Activated CD4-positive, alpha-beta T cell treated with anti-CD3 and anti-CD28 coated beads, Interleukin-2, amount 50 U/mL, for 1 hour (primary cell): Measurements from ENCODE around the gene AIPL1.
"Not testable (repeated sequence)": the region's sequence is repeated elsewhere in the genome, so short reads cannot be mapped to it uniquely, and the experiment has no call there.

ENCODE experiments used
- DNase-seq: peaks from one replicate; pipeline ENCODE4 v3.0.0-alpha.2; 2020

The AIPL1 gene, protein sequence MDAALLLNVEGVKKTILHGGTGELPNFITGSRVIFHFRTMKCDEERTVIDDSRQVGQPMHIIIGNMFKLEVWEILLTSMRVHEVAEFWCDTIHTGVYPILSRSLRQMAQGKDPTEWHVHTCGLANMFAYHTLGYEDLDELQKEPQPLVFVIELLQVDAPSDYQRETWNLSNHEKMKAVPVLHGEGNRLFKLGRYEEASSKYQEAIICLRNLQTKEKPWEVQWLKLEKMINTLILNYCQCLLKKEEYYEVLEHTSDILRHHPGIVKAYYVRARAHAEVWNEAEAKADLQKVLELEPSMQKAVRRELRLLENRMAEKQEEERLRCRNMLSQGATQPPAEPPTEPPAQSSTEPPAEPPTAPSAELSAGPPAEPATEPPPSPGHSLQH

DNA sequence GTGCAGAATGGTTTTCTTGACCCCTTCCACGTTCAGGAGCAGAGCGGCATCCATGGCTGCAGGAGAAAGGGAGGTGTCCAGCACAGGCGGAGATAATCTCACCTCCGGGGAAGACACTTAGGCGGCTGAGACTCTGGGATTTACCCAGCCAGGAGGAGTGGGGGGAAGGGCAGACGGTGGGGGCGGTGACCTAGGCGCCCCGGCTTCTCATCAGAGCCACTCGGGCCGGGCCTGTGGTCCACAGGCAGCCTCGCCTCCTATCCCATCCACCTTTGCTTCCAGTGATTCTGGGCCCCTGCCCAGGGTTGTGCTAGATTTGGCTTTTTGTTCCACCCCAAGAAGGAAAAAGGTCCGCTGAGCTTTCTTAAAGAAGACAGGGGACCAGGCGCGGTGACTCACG lies at the start of gene AIPL1:
AIPL1 (minus strand) TSS at position 71 of the 400 bp plus-strand sequence; CDS start at position 54, 17 bp downstream.
- no peak for DNase-seq

DNA sequence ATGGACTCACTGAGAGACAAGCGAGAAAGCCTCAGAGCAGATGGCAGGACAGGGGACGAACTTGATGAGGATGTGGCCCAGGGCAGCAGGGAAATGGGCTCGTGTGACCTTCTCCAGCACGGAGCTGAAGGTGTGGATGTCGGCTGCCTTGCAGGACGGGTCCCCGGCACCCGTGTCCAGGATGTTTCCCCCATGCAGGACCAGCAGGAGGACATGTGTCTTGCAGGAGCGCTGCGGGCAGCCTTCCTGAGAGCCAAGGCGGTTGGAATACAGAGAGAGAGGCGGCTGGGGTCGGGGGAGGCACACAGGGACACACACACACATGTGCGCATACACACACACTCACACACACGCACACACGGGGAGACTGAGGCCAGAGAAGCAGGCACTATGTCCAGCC lies 48.6 kb upstream of the AIPL1 start:
- no peak for DNase-seq

DNA sequence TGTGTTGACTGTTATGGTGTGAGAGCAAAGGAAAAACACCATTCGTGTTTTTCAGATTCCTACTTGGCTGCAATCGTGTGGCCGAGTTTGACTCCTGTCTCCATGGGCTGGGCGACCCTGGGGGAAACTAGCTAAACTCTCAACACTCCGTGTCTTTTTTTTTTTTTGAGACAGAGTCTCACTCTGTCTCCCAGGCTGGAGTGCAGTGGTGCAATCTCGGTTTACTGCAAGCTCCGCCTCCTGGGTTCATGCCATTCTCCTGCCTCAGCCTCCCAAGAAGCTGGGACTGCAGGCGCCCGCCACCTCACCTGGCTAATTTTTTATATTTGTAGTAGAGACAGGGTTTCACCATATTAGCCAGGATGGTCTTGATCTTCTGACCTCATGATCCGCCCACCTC lies 47.9 kb upstream of the AIPL1 start:
- not testable (repeated sequence) for DNase-seq

DNA sequence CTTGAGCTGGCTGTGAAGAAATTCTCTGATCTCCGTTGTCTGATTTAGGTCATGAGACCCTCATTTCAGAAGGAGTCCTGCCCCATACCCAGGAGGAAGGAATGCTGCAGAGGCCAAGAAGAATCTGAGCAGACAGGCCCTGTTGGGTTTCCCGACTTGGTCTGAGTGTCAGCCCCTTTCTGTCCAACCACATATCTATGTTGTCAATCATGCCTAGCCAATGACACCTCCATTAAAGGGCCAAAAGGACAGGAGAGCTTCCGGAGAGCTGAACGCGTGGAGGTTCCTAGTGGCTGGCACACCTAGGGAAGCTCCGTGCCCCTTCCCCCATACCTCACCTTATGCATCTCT lies 47.2 kb upstream of the AIPL1 start:
- DNase-seq = no peak

DNA sequence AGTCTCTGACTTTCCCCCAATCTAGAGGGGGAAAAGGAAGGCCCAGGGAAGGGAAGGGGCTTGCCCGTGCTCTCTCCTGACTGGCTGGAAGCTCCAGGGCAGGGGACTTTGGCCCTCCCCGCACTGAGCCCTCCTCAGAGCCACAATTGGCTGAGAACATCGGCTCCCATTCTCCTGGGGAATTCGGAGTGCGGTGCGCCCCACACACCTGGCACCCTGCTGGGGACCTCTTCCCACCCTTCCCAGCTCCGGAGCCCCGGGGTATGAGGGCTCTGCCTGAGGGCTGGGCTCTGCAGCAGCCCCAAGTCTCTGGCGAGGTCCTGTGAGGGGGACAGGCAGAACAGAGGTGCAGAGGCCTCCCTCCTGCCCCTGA lies 45.4 kb upstream of the AIPL1 start:
- no peak for DNase-seq

DNA sequence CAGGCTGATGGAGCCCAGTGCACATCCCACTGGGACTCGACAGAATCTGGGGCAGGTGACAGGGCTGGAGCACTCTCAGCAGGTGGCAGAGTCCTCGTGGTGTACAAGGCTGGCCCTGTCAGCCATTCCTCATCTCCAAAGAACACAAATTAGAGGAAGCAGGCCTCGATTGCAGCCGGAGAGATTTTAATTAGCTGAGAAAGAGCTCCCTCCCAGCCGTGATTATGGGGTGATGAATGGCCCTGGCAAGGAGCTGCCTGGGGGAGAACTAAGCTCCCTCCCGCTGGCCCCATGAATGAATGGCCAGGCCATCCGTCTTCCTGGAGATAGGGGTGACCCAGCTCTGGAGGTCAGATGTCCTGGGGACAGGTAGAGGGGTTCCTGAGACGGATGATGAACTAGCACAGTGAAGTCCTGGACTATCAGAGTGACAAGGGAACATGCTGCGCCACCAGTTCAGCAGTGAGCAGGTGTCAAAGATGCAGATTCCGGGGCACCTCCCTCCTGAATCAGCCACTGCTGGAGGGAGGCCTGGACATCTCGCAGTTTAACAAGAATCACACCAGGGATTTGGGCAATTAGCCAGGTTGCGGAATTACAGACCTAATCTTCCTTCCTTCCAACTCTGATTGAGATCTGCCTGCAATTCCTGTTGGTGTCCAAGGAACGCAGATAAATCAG lies 44.8 kb upstream of the AIPL1 start:
- DNase-seq = no peak

DNA sequence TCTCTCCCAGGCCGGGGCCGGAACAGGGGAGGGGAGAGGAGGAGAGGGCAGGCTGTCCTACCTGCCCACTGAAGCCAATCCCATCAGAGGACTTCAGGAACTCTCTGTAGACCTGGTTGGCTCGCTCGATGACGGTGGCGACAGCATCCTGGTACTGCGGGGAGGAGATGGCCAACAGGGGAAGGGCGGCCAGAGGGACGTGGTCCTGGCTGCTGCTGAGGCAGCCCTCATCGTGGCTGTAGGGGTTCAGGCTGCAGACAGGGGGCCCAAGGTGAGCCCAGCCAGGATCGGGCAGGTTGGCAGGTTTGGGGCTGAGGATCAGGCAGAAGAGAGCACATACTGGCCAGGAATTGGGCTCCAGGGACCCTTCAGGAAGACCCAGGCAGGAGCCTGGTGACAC lies 43.6 kb upstream of the AIPL1 start:
- no peak for DNase-seq

DNA sequence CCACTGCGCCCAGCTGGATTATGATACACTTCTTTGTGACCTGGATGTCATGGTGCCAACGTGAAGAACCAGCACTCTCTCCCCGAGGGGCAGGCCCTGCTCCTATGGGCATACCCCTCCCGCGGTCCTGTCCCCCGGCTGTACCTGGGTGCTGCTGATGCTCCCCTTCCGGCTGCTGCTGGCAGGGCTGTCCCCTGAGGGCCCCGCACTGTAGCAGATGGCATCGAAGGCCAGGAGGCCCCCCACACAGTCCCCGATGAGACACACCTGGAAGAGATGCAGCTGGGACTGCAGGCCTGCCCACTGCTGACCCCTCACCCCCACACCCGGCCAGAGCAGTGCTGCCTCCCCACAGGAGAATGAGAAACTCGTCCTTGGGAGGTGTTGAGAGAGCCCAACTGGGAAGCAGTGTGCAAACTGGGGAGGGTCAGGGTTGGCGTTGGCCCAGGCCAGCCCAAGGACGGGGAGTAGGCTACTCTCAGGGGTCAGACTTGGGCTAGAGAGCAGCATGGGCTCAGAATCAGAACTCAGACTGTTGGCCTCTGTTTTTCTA lies 43.0 kb upstream of the AIPL1 start:
- DNase-seq = no peak

DNA sequence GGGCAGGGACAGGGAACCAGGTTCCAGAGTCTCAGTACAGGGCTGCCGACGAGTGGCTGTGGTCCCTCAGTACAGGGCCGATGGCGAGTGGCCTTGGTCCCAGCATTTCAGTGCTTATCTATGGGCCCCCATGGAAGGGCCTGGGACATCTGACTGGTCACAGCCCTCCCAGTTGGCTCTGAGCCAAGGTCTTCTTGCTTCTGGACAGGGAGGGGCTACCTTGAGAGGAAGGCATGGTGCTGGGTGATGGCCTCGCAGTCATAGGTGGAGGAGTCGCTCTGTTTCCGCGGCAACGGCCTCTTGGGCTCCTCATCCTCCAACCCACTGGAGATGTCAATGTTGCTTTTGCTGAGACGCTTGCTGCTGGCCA lies 41.9 kb upstream of the AIPL1 start:
- no peak for DNase-seq

DNA sequence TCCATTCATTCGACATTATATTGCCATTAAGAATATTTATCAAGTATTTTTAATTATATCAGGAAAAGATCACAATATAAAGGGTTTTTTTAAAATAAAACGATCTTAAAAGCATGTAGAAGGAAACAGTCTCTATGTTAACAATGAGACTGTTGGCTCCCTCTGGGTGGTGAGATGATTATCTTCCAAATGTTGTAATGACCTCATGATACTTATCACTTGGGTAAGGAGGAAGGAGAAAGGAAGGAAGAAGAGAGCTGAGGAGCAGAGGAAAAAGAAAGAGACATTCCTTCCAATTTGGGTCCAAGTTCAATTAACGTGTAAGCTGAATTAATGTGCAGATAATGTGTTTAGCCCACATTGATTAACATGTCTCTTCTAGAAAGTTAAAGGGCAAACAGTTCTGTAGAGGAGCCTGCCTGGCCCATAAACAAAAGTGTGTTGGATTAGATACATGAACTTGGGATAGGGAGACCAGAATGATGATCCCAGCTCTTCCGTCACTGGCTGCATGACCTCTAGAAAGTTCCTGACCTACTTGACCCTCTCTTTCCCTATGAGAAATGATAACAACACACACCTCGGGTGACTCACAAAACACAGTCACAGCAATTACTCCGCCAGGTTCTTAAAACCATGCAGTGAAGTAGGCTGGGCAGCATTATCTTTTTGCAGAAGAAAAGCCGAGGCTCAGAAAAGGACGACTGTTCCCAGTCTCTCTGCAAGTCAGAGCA lies 41.3 kb upstream of the AIPL1 start:
- no peak for DNase-seq

DNA sequence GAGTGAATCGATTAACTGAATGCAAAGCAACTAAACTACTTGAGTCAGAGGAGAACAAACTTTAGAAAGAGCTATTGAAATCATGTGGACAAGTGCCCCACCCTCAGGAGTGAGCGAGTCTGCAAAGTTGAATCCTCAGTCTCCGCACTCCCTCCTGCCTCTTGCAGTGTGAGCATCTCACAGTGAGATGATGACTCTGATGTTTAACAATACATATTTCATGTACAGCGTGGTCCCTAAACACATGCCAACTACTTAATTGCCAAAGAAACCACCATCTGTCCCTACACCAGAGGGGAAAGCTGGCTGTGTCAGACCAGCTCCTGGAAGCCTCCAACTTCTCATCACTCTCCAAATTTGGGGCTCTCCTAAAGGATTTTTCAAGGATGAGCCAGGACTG lies 40.5 kb upstream of the AIPL1 start:
- no peak for DNase-seq

DNA sequence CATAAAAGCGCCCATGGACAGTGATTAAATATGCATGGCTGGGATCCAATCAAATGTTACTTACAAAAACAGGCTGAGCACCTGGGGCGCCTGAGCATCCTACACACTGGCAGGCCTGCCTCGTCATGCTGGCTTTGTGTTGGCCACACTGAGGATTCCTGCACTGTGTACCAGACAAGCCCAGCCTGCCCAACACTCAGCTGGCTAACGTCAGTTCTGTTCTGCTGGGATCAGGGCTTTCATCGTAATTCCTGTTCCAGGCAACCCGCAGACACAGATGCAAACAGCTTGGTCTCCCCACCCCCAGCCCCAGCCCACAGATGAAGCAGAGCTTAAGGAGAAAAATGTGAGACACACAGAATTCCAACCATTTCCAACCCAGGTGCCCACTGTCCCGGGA lies 40.0 kb upstream of the AIPL1 start:
- no peak for DNase-seq

DNA sequence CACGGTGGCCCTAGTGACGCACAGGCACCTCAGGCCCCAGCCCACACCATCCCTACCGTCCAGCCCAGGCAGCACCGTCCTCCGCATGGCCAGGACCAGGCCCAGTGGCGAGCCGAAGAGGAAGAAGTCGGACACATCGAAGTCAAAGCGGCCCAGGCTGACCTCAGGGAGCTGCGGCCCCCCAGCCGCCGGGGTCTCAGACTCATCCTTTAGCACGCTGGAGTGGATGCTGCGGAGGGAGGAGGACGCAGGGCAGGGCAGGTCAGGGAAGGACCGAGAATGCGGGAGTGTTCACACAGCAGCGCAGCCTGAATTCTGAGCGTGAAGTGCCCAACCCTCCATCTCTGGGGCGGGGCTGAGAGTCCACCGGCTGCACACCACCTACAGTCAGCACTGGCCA lies 39.5 kb upstream of the AIPL1 start:
- no peak for DNase-seq

DNA sequence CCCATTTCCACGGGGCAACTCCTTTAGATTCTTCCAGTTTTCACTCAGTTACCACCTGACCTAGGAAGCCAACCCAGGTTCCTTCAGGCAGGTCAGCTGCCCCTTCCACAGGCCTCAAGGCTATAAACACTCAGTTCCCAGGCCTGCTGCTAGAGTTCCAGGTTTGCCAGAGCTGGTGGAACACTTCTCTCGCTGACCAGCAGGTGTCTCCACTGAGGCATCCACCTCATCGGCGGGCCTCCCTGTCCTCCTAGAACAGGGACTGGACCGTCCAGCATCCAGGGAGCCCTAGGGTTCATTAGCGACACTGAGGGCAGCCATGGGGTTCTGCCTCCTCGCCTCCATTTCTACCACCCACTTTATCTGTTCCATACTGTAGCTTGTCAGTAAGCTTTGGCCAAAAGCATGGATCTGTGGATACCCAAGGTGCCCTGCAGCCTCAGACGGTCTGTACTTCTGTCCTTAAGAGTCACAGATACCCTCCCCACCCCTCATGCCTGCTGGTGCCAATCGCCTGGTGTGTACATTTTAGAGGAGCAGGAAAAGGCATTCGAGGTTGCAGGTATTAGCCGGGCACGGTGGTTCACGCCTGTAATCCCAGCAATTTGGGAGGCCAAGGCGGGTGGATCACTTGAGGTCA lies 38.3 kb upstream of the AIPL1 start:
- peak; percentile 65 for DNase-seq

DNA sequence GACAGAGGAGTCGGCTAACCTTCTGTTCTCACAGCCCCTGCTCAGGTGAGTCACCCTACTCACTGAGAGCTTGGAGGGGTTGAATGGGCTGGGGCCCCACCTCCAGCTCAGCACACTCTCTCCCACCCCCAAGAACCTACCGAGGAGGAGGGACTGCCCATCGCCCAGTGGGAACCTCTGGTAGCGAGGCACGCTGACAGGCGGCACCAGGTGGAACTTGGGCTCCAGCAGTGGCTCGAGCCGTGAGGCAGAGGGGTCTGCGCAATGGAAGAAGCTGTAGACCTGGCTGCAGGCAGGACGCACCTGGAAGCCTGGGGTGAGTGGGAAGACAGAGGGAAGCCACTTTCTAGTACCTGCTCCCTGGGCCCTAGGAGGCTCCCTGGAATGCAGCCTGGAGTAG lies 37.6 kb upstream of the AIPL1 start:
- DNase-seq = no peak

DNA sequence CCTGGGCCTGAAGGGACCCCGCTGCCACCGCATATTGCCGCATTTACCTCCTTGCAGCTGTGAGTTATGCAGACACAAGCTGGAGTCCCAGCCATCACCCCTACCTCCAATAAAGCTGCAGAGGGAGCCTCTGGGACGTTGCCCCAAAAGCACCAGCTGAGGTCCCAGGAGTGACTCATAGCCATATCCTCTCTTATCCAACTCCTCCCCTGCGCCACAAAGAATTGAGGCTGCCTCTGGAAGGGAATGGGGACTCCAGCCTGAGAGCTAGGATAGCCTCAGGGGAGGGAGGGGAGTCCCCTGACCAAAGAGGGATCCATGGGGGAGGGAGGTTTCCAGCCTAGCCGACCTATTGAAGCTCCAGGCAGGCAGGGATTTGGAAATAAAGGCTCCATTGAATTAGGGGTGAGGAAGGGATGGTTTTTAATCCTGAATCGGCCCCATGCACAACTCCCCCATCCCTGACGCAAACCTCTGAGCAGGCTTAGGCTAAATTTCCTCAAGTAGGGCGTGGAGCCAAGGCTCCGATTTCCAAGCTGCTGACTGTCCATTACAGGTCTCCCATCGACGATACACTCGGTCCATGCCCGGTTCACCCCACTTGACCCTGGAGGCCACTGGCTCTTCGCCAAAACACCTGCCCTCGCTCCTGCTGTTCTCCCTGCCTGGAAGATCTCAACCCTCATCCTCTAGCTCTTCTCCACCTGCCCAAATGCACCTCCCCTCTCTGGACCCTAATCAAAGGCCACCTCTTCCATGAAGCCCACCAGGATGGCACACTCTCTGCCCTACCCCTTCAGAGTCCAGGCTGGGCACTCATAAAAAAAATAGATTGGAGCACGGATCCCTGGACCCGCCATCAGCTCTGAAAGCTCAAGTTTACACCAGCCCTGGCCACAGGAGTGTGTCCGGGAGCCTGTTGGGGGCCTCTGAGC lies 36.9 kb upstream of the AIPL1 start:
- DNase-seq = no peak

DNA sequence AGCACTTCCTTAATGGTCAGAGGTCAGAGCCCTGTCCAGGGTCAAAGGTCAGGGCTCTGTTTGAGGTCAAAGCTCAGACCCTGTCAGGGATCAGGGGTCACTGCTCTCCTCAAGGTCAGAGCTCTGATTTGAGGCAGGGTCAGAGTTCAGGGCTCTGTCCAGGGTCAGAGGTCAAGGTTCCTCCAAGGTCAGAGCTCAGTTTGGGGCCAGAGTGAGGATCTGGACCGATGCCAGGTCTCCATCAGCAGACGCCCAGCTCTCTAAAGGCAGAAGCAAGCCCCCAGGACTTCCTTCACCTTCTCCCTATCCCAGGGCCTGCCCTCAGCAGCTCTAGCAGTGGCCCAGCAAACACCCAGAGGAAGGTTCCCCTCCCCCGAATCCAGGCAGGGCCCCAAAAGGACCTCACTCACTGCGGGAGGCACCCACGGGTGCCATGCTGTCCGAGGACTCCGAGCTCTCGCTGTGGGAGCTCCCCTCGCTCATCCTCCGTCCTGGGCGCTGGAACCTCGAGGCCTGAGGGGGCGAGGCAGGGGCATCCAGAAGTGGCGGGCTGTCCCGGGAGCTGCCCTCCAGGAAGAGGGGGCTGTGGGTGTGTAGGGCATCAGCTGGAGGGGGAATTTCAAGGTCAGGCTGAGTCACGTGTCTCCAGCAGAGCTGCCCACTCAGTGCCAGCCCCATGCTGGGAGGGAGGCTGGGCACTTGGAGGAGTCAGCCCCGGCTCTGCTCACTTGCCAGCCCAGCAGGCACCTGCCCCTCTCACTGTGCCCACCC lies 36.0 kb upstream of the AIPL1 start:
- no peak for DNase-seq

DNA sequence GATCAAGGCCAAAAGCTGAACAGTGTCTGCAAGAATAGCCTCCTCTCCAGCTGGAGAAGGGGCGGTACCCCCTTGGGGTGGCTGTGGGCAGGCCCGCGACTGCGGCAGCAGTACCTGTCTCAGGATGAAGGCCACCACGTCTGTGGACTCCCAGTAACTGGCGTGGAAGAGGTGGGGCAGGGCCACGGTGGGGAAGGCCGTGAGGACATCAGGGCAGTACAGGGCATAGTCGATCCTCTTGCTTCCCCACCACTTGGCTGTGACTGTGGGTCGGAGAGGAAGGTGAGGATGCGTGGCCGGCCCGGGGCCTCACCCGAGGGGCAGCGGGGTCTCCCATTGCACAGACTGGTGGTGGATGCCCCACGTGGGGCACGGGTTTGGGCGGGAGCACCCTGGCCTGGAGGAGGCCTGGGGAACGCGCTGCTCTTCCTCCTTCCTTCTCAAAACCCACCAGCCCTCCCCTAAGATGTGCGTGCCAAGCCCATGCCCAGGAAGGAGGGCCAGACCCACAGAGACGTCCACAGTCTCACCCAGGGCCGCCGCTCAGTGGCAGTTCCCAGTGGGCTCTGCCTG lies 35.3 kb upstream of the AIPL1 start:
- no peak for DNase-seq

DNA sequence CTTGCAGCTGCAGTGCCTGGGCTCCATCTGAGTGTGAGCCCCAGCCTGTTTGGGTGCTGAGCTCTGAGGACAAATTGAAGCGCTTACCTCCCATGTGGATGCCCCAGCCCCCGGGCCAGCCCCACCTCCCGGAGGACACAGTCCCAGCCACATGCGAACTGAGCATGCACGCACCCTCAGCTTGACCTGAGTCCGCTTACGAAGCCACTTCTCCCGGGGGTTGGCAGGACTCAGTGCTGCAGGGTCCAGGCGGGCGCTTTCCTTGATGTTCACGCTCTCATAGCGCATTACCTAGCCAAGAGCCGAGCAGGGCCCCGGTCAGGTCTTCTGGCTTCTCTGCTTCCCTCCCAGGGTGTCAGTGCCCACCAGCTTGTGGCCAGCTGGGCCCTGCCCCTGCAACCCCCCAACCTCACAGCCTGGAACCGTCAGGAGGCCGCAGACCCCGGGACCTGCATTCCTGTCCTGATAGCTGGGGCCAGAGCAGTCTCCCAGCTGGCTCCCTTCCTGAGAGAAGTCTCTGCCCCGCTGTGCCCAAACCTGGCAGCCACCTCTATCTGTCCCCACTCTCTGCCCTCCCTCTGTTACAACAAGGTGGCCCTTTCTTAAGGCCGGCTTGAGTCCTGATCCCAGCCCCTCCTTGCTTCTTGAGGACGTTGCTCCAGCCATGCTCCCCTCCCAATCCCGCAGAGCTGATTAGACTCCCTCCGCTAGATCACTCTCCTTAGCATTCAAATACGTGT lies 33.3 kb upstream of the AIPL1 start:
- DNase-seq = no peak

DNA sequence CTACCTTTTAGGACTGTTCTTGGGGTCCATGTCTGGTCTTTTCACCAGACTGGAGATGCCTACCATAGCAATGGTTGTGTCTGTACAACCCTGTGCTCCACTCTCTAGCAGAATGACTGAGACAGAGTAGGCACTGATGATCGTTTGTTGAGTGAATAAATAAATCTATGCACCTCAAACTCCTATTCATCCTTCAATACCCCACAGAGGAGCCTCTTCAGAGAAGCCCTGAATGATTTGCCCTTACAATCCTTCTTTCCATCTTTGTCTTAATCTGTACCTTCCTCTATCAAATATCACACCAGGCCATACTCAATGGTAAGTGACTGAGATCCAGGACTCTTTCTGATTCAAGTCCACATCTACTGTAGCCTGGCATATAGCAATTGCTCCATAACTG lies 32.6 kb upstream of the AIPL1 start:
- no peak for DNase-seq
